GM20431 (cell line): ENCODE results near the gene CIRBP.

Source experiments
- in situ Hi-C: fragments of 300-500 bp; cut with MseI, MboI; formaldehyde crosslinking; loops from one replicate; pipeline ENCODE4 v1.15.0; 2020; ENCODE audit warnings: low sequenced_read_pairs; ENCODE audit not compliant: unreplicated experiment

CIRBP gene

GRCh38 chr19:1265615-1266128 lies 3.5 kb upstream of the CIRBP start:
- in situ Hi-C loops = no loop called here

- in situ Hi-C loops = no loop called here
Observed at GRCh38 chr19:1266129-1266915, 2.8 kb upstream of the CIRBP start.

- in situ Hi-C loops = no loop called here
Observed at GRCh38 chr19:1266916-1267476, 2.1 kb upstream of the CIRBP start.

GRCh38 chr19:1267477-1268225 lies 1.5 kb upstream of the CIRBP start:
- in situ Hi-C loops = no loop called here

GRCh38 chr19:1268226-1269064 lies 687 bp upstream of the CIRBP start:
- in situ Hi-C loops = no loop called here

GRCh38 chr19:1269478-1270212 lies 513 bp downstream of the CIRBP start:
- in situ Hi-C loops = no loop called here

GRCh38 chr19:1270213-1270853 lies 1.2 kb downstream of the CIRBP start:
- in situ Hi-C loops = no loop called here

GRCh38 chr19:1270854-1271527 lies 1.9 kb downstream of the CIRBP start:
- in situ Hi-C loops = no loop called here

GRCh38 chr19:1271528-1272422 lies 2.6 kb downstream of the CIRBP start:
- in situ Hi-C loops = no loop called here

- in situ Hi-C loops = no loop called here
Observed at GRCh38 chr19:1272423-1273262, 3.5 kb downstream of the CIRBP start.

- in situ Hi-C loops = no loop called here
Observed at GRCh38 chr19:1273263-1274041, 4.3 kb downstream of the CIRBP start.

- in situ Hi-C loops = no loop called here
Observed at GRCh38 chr19:1274081-1274851, 5.1 kb downstream of the CIRBP start.

GRCh38 chr19:1274852-1275259 lies 5.7 kb downstream of the CIRBP start:
- in situ Hi-C loops = loop anchor here (25.0 kb wide), 1 partner anchor 112 kb away; the partner anchor contains the start of gene NDUFS7

GRCh38 chr19:1275260-1275975 lies 6.3 kb downstream of the CIRBP start, which contains the start of gene FAM174C:
Gene FAM174C (plus strand): TSS chr19:1275530. CDS start chr19:1275550, 20 bp downstream.
- in situ Hi-C loops = loop anchor here (25.0 kb wide), 1 partner anchor 112 kb away; the partner anchor contains the start of gene NDUFS7
